ENCODE data around the gene OSBPL5. TPM values are rescaled to one million over a fixed set of nuclear protein-coding genes. Genes with fewer than 3 reads are reported as not detected.

Gene OSBPL5
- total and polyA plus RNA-seq, 2 of the 4 experiments (the other 2 are of a cell fraction), result 14.9 to 22.3 TPM

DNA sequence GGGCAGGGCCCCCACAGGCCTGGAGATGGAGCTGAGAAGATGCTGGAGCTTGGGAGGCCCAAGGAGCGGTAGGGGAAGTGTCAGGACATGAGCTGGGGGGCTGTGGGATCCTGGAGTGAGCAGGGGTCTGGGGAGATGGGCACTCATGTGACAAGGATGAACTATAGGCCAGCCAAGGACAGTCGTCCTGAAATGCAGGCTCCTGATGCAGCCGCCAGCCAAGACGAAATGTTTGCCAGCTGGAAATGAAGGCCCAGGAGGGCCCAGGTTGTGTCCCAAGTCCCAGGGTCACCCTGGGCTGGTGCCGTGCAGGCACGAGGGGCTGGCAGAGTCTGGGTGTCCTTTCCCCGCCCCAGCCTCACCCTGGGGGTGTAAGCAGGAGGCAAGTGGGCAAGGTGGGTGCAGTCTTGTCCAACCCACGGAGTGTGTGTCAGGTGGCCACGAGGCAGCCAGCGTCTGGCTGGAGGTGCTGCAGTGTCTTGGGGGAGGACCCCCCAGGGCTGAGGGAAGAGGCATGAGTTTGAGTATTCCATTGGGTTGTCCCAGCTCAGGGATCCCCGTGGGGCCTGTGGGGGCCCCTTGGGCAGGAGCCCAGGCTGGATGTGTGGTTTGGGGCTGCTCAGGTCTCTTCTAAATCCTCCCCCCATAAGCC is 32.1 kb upstream of the OSBPL5 start:
- ATAC-seq (ENCODE audit: low read depth), result no peak

More for the DNA sequence above, 32.1 kb upstream of the OSBPL5 start:
- Histone ChIP-seq H3K4me1 (ENCODE audit: control insufficient read depth, insufficient read depth, low read length) (no peaks in the 10 kb centered on the region), H2AK5ac (ENCODE audit: low read depth, low read length) (no peak overlapping the region), H2BK15ac (ENCODE audit: low read depth, low read length) (no peak overlapping the region), H3K9ac (ENCODE audit: low read depth, low read length) (no peak overlapping the region), H3K36me3 (ENCODE audit: control insufficient read depth, insufficient read depth, low read length) (no peaks in the 10 kb centered on the region), H4K8ac (ENCODE audit: low read depth in 2 of 2, low read length in 2 of 2) (no peak overlapping the region), H2BK120ac (ENCODE audit: low read depth, low read length) (no peak overlapping the region), H3K9me3 (ENCODE audit: control insufficient read depth, insufficient read depth, low read length) (no peaks in the 10 kb centered on the region), H3K27me3 (ENCODE audit: control insufficient read depth, insufficient read depth, low read length) (peaks cover 67% of the 10 kb centered on the region), H3K27ac (ENCODE audit: insufficient read depth, low read length) (no peak overlapping the region), H2AK9ac (replicated peaks; ENCODE audit: low read depth, low read length, poor library complexity) (peak overlapping the region; percentile 72), H3K4me3 (ENCODE audit: insufficient read depth, low read depth, low read length) (no peak overlapping the region), H4K5ac (ENCODE audit: low read depth, low read length) (no peak overlapping the region), H4K91ac (ENCODE audit: insufficient read depth, low read depth, low read length) (no peak overlapping the region), H3K23ac (ENCODE audit: low read depth, low read length) (no peak overlapping the region), H3K56ac (ENCODE audit: extremely low read depth, insufficient read depth, low read length) (no peak overlapping the region), H3K14ac (replicated peaks; ENCODE audit: low read depth, low read length) (no peak overlapping the region), H3K79me1 (ENCODE audit: low read depth in 1 of 2, low read length in 2 of 2) (no peaks in the 10 kb centered on the region), H2BK20ac (ENCODE audit: low read depth, low read length) (no peak overlapping the region), H3K18ac (ENCODE audit: low read depth, low read length) (no peak overlapping the region), H2BK5ac (ENCODE audit: low read depth, low read length, poor library complexity, severe bottlenecking) (no peak overlapping the region), H4K20me1 (ENCODE audit: insufficient read depth, low read length) (no peaks in the 10 kb centered on the region), H3K9me1 (ENCODE audit: insufficient read depth, low read length) (no peaks in the 10 kb centered on the region), H3K4ac (ENCODE audit: low read depth, low read length) (no peak overlapping the region), H2AFZ (replicated peaks; ENCODE audit: low read length, poor library complexity) (no peak overlapping the region), H3K4me2 (ENCODE audit: low read depth, low read length) (no peak overlapping the region)
- ChIA-PET CTCF (no interaction called here), POLR2A (ENCODE audit: unreplicated experiment) (no interaction called here)
- no TSS peak for BruUV-seq (replicated peaks)
- dilution Hi-C loops (cut with HindIII; ENCODE audit: low sequenced_read_pairs, unreplicated experiment) (no loop called here), intact Hi-C loops (cut with micrococcal nuclease) (no loop called here), in situ Hi-C loops (cut with MboI; ENCODE audit: low sequenced_read_pairs) (no loop called here)
- 63% methylated on average over 3 of the region's 11 CpGs; no CpG with 5 or more reads in 1 of the 2 experiments for WGBS, 2 experiments (ENCODE audit: extremely low coverage in 2 of 2, insufficient read length in 1 of 2)
- no peak for TF ChIP-seq NFE2L2 (IDR thresholded peaks at IDR 0.05; ENCODE audit: low read depth, low read length)
- no peak for TF ChIP-seq CHD1 (IDR thresholded peaks at IDR 0.05; ENCODE audit: low read depth, low read length)
- TF ChIP-seq, protein P1, sequence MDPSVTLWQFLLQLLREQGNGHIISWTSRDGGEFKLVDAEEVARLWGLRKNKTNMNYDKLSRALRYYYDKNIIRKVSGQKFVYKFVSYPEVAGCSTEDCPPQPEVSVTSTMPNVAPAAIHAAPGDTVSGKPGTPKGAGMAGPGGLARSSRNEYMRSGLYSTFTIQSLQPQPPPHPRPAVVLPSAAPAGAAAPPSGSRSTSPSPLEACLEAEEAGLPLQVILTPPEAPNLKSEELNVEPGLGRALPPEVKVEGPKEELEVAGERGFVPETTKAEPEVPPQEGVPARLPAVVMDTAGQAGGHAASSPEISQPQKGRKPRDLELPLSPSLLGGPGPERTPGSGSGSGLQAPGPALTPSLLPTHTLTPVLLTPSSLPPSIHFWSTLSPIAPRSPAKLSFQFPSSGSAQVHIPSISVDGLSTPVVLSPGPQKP (IDR thresholded peaks at IDR 0.05; ENCODE audit: borderline replicate concordance, low read depth, low read length), result no peak
- no peak for TF ChIP-seq CTCF (conservative IDR thresholded peaks at IDR 0.05; ENCODE audit: low read depth, low read length)
- TF ChIP-seq MXI1 (IDR thresholded peaks at IDR 0.05; ENCODE audit: borderline replicate concordance, low read depth, low read length), result no peak
- no peak for TF ChIP-seq RCOR1 (IDR thresholded peaks at IDR 0.05; ENCODE audit: insufficient replicate concordance, low read length)
- no peak for TF ChIP-seq RFX5 (IDR thresholded peaks at IDR 0.05; ENCODE audit: low read depth, low read length)
- TF ChIP-seq MAZ (IDR thresholded peaks at IDR 0.05; ENCODE audit: borderline replicate concordance, low read depth, low read length), result no peak
- TF ChIP-seq FOS (IDR thresholded peaks at IDR 0.05; ENCODE audit: low read depth, low read length), result no peak
- TF ChIP-seq BHLHE40 (IDR thresholded peaks at IDR 0.05; ENCODE audit: low read depth, low read length), result no peak
- no peak for TF ChIP-seq MAFK (IDR thresholded peaks at IDR 0.05; ENCODE audit: low read depth, low read length)
- no peak for TF ChIP-seq POLR2A (IDR thresholded peaks at IDR 0.05; ENCODE audit: low read depth, low read length)
- TF ChIP-seq CEBPB (IDR thresholded peaks at IDR 0.05; ENCODE audit: low read depth, low read length), result no peak
- TF ChIP-seq, protein P2, sequence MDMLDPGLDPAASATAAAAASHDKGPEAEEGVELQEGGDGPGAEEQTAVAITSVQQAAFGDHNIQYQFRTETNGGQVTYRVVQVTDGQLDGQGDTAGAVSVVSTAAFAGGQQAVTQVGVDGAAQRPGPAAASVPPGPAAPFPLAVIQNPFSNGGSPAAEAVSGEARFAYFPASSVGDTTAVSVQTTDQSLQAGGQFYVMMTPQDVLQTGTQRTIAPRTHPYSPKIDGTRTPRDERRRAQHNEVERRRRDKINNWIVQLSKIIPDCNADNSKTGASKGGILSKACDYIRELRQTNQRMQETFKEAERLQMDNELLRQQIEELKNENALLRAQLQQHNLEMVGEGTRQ (IDR thresholded peaks at IDR 0.05; ENCODE audit: low read depth, low read length), result no peak
- no peak for TF ChIP-seq SMC3 (IDR thresholded peaks at IDR 0.05; ENCODE audit: low read depth, low read length)
- TF ChIP-seq RAD21 (IDR thresholded peaks at IDR 0.05; ENCODE audit: low read length), result no peak
- DNase-seq, result no peak

All from IMR-90 (cell line).